CD8-positive, alpha-beta memory T cell (primary cell): ENCODE measurements around the gene GBA3. TPM values are rescaled to one million over a fixed set of nuclear protein-coding genes. Genes with fewer than 3 reads are reported as not detected.

Experiments
- CTCF ChIA-PET: fragments of 350-600 bp; sonication (Branson Sonifier 250); formaldehyde crosslinking; loops from one replicate; lab custom pipeline; 2021; ENCODE audit warnings: antibody characterized with exemption; lab: Charles Lee
- POLR2A ChIA-PET: fragments of 350-600 bp; sonication (Branson Sonifier 250); formaldehyde crosslinking; loops from one replicate; lab custom pipeline; 2021; ENCODE audit warnings: antibody characterized with exemption; lab: Charles Lee
- DNase-seq, 5 donors: peaks; one replicate each; pipeline versions ENCODE4 v3.0.0 to v3.0.0-alpha.2; 2020 to 2022; ENCODE audit warnings: mixed read lengths in 1 of 5
- H3K27ac ChIP-seq: one replicate; pipeline ENCODE4 v1.7.0; 2013; ENCODE audit warnings: low read depth, mild to moderate bottlenecking, low read length, moderate library complexity
- H3K27me3 ChIP-seq: 2 replicates; pipeline ENCODE4 v1.7.0; 2013; ENCODE audit warnings: low read length, mild to moderate bottlenecking; ENCODE audit not compliant: insufficient read depth, poor library complexity, severe bottlenecking
- H3K36me3 ChIP-seq: 2 replicates; pipeline ENCODE4 v1.7.0; 2013; ENCODE audit warnings: mild to moderate bottlenecking, low read length, moderate library complexity; ENCODE audit not compliant: insufficient read depth
- H3K4me1 ChIP-seq: 2 replicates; pipeline ENCODE4 v1.7.0; 2013; ENCODE audit warnings: mild to moderate bottlenecking, low read length, moderate library complexity; ENCODE audit not compliant: insufficient read depth
- H3K4me3 ChIP-seq: 2 replicates; pipeline ENCODE4 v1.7.0; 2013; ENCODE audit warnings: mild to moderate bottlenecking, low read length
- H3K9me3 ChIP-seq: 2 replicates; pipeline ENCODE4 v1.7.0; 2013; ENCODE audit warnings: mild to moderate bottlenecking, low read length
- H3K27ac Mint-ChIP-seq, 8 donors: one replicate each; pipeline ENCODE4 v1.8.0; 2020 to 2021; ENCODE audit warnings: mixed read lengths in 8 of 8, mild to moderate bottlenecking in 6 of 8, inconsistent platforms in 3 of 8, moderate library complexity in 3 of 8
- H3K27me3 Mint-ChIP-seq, 2 donors: one replicate each; pipeline ENCODE4 v1.8.0; 2020 to 2021; ENCODE audit warnings: mixed read lengths in 2 of 2, mild to moderate bottlenecking in 1 of 2, moderate library complexity in 1 of 2
- H3K36me3 Mint-ChIP-seq, 3 donors: one replicate each; pipeline ENCODE4 v1.8.0; 2020 to 2021; ENCODE audit warnings: mixed read lengths in 3 of 3, inconsistent platforms in 1 of 3, mild to moderate bottlenecking in 1 of 3
- H3K4me1 Mint-ChIP-seq, 3 donors: one replicate each; pipeline ENCODE4 v1.8.0; 2020 to 2021; ENCODE audit warnings: mixed read lengths in 3 of 3, inconsistent platforms in 1 of 3, mild to moderate bottlenecking in 1 of 3
- H3K4me3 Mint-ChIP-seq, 7 donors: one replicate each; pipeline ENCODE4 v1.8.0; 2020 to 2021; ENCODE audit warnings: mixed read lengths in 7 of 7, mild to moderate bottlenecking in 6 of 7, moderate library complexity in 4 of 7, inconsistent platforms in 2 of 7
- H3K9me3 Mint-ChIP-seq, 5 donors: one replicate each; pipeline ENCODE4 v1.8.0; 2020 to 2022; ENCODE audit warnings: mixed read lengths in 5 of 5, mild to moderate bottlenecking in 3 of 5, moderate library complexity in 2 of 5, inconsistent platforms in 1 of 5
- polyA plus RNA-seq: library from polyadenylated mRNA; unstranded; fragments of 300-500 nt; fragmentation: Illumina TruSeq; gene quantifications from one replicate; pipeline ENCODE4 v1.2.3, GENCODE V29; 2021
- total RNA-seq, 2 experiments: library from RNA; stranded (reverse); gene quantifications; one replicate each; pipeline ENCODE4 v1.2.3, GENCODE V29; 2021

GBA3 gene
- total and polyA plus RNA-seq, 3 experiments from 2014 or later, result not detected

- no peaks in the 10 kb centered on the region for H3K9me3 ChIP-seq
- POLR2A ChIA-PET, result no interaction called here
- DNase-seq, result no peak
- no peaks in the 10 kb centered on the region for H3K36me3 ChIP-seq
- Mint-ChIP-seq H3K36me3 (no peaks in the 10 kb centered on the region), H3K9me3 (peaks cover 6 to 30% (median 10%) of the 10 kb centered on the region in 5 donors), H3K4me1 (no peaks in the 10 kb centered on the region), H3K4me3 (no peak overlapping the region), H3K27ac (no peak overlapping the region), H3K27me3 (no peaks in the 10 kb centered on the region)
- H3K4me1 ChIP-seq, result no peaks in the 10 kb centered on the region
- no peaks in the 10 kb centered on the region for H3K27me3 ChIP-seq
- CTCF ChIA-PET, result no interaction called here
- H3K4me3 ChIP-seq, result no peak overlapping the region
- H3K27ac ChIP-seq, result no peak overlapping the region
Observed at GRCh38 chr4:22721204-22721603, 28.5 kb downstream of the GBA3 start.

GRCh38 chr4:22730021-22730420, 37.3 kb downstream of the GBA3 start:
- Histone ChIP-seq H3K4me1 (no peaks in the 10 kb centered on the region), H3K9me3 (no peaks in the 10 kb centered on the region), H3K27me3 (no peaks in the 10 kb centered on the region), H3K4me3 (no peak overlapping the region), H3K27ac (no peak overlapping the region), H3K36me3 (no peaks in the 10 kb centered on the region)
- peaks cover 0 to 6% of the 10 kb centered on the region in 2 donors for H3K27me3 Mint-ChIP-seq
- no peaks in the 10 kb centered on the region for H3K4me1 Mint-ChIP-seq
- no peak overlapping the region for H3K27ac Mint-ChIP-seq
- DNase-seq, result no peak
- peaks cover 4 to 28% (median 10%) of the 10 kb centered on the region in 5 donors for H3K9me3 Mint-ChIP-seq
- ChIA-PET CTCF (no interaction called here), POLR2A (no interaction called here)
- H3K36me3 Mint-ChIP-seq, result no peaks in the 10 kb centered on the region
- no peak overlapping the region for H3K4me3 Mint-ChIP-seq

DNA sequence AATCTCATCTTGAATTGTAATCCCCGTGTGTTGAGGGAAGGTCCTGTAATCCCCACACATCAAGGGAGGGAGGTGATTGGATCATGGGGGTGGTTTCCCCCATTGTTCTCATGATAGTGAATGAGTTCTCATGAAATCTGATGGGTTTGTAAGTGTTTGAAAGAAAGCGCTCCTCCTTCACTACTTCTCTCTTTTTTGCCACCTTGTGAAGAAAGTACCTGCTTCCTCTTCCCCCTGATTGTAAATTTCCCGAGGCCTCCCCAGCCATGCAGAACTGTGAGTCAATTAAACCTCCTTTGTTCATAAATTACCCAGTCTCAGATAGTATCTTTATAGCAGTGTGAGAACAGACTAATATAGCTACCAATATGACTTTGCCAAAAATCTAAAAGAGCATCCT, 41.1 kb downstream of the GBA3 start:
- Histone ChIP-seq H3K9me3 (no peaks in the 10 kb centered on the region), H3K36me3 (no peaks in the 10 kb centered on the region), H3K27ac (no peak overlapping the region), H3K27me3 (no peaks in the 10 kb centered on the region), H3K4me1 (no peaks in the 10 kb centered on the region), H3K4me3 (no peak overlapping the region)
- DNase-seq, result no peak
- Mint-ChIP-seq H3K4me1 (no peaks in the 10 kb centered on the region), H3K27ac (no peak overlapping the region), H3K36me3 (no peaks in the 10 kb centered on the region), H3K27me3 (peaks cover 0 to 3% of the 10 kb centered on the region in 2 donors), H3K4me3 (no peak overlapping the region), H3K9me3 (peaks cover 3 to 22% (median 8%) of the 10 kb centered on the region in 5 donors)
- CTCF ChIA-PET, result no interaction called here
- POLR2A ChIA-PET, result no interaction called here

GRCh38 chr4:22736912-22737311, 44.2 kb downstream of the GBA3 start:
- Mint-ChIP-seq H3K9me3 (peaks cover 2 to 16% (median 7%) of the 10 kb centered on the region in 5 donors), H3K4me3 (no peak overlapping the region), H3K27ac (no peak overlapping the region), H3K4me1 (no peaks in the 10 kb centered on the region), H3K36me3 (no peaks in the 10 kb centered on the region), H3K27me3 (peaks cover 0 to 3% of the 10 kb centered on the region in 2 donors)
- Histone ChIP-seq H3K27me3 (no peaks in the 10 kb centered on the region), H3K4me1 (no peaks in the 10 kb centered on the region), H3K9me3 (no peaks in the 10 kb centered on the region), H3K27ac (no peak overlapping the region), H3K4me3 (no peak overlapping the region), H3K36me3 (no peaks in the 10 kb centered on the region)
- CTCF ChIA-PET, result no interaction called here
- POLR2A ChIA-PET, result no interaction called here
- DNase-seq, result no peak

DNA sequence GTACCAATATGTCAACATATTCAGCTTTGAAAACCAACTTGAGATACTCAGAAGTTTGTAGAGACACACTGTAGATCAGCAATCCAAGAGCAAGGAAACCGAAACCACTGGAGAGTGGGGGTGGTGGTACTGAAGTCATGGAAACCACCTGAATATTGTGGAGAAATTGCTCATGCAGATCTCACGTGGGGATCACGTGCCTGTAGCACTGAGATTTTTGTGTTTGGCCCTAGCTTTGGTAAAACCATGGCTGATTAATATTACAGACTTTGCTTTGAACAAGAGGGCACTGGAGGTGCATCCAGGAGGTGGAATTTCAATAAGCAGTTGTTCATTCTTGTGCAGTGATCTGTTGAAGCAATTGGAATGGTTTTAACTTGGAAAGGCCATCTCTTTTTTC, 47.2 kb downstream of the GBA3 start:
- no peaks in the 10 kb centered on the region for H3K27me3 ChIP-seq
- POLR2A ChIA-PET, result no interaction called here
- H3K4me3 ChIP-seq, result no peak overlapping the region
- DNase-seq, result no peak
- no peaks in the 10 kb centered on the region for H3K36me3 ChIP-seq
- H3K27ac ChIP-seq, result no peak overlapping the region
- CTCF ChIA-PET, result no interaction called here
- Mint-ChIP-seq H3K9me3 (peaks cover 5 to 17% (median 10%) of the 10 kb centered on the region in 5 donors), H3K4me3 (no peak overlapping the region), H3K27ac (no peak overlapping the region), H3K36me3 (no peaks in the 10 kb centered on the region), H3K27me3 (no peaks in the 10 kb centered on the region), H3K4me1 (no peaks in the 10 kb centered on the region)
- no peaks in the 10 kb centered on the region for H3K9me3 ChIP-seq
- no peaks in the 10 kb centered on the region for H3K4me1 ChIP-seq

DNA sequence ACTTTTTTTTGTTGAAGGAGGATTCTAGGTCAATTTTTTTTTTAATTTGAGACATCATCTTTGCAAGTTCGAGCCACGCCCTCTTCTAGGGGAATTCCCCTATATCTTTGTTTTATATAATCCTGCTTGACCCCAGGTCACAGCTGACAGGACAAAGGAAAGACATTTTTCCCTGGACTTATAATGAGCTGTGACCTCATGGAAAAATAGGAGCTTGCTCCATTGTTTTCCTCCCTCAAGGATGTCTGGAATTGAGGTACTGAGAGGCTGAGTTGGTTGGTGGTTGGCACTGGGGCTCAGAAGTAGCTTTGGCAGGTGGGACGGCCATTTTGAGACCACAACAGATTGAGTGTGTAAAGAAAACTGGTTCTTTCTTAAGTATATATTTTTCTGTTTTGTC, 49.0 kb downstream of the GBA3 start:
- ChIA-PET CTCF (no interaction called here), POLR2A (no interaction called here)
- Histone ChIP-seq H3K36me3 (no peaks in the 10 kb centered on the region), H3K27ac (no peak overlapping the region), H3K9me3 (no peaks in the 10 kb centered on the region), H3K4me1 (no peaks in the 10 kb centered on the region), H3K4me3 (no peak overlapping the region), H3K27me3 (no peaks in the 10 kb centered on the region)
- Mint-ChIP-seq H3K4me1 (no peaks in the 10 kb centered on the region), H3K9me3 (peaks cover 3 to 17% (median 10%) of the 10 kb centered on the region in 5 donors), H3K36me3 (no peaks in the 10 kb centered on the region), H3K4me3 (no peak overlapping the region), H3K27me3 (no peaks in the 10 kb centered on the region), H3K27ac (no peak overlapping the region)
- no peak for DNase-seq

DNA sequence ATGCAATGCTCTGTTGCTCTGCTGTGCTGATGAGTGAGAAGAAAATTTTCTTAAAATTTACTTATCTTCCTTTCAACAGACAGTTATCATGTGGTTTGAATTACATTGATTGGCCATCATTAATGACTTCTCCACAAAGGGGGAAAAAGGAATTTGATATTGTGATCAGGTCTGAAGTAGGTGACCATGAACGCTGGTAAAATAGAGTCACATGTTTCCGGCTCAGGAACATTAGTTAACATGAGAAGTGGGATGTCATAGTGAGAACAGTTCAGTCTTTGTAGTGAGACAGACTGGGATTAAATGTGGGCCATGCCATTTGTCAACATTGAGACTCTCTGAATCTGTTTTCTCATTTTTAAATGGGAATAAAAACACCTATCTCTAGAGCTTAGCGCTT, 50.6 kb downstream of the GBA3 start:
- ChIA-PET POLR2A (no interaction called here), CTCF (no interaction called here)
- Mint-ChIP-seq H3K27ac (no peak overlapping the region), H3K9me3 (peaks cover 3 to 17% (median 12%) of the 10 kb centered on the region in 5 donors), H3K4me1 (no peaks in the 10 kb centered on the region), H3K36me3 (no peaks in the 10 kb centered on the region), H3K27me3 (no peaks in the 10 kb centered on the region), H3K4me3 (no peak overlapping the region)
- H3K4me3 ChIP-seq, result no peak overlapping the region
- H3K27me3 ChIP-seq, result no peaks in the 10 kb centered on the region
- H3K4me1 ChIP-seq, result no peaks in the 10 kb centered on the region
- H3K9me3 ChIP-seq, result no peaks in the 10 kb centered on the region
- DNase-seq, result no peak
- H3K27ac ChIP-seq, result no peak overlapping the region
- no peaks in the 10 kb centered on the region for H3K36me3 ChIP-seq

GRCh38 chr4:22744478-22745062, 51.8 kb downstream of the GBA3 start:
- Mint-ChIP-seq H3K4me1 (no peaks in the 10 kb centered on the region), H3K9me3 (peaks cover 3 to 19% (median 12%) of the 10 kb centered on the region in 5 donors), H3K4me3 (no peak overlapping the region), H3K27ac (no peak overlapping the region), H3K36me3 (no peaks in the 10 kb centered on the region), H3K27me3 (no peaks in the 10 kb centered on the region)
- DNase-seq, result no peak
- Histone ChIP-seq H3K9me3 (no peaks in the 10 kb centered on the region), H3K27me3 (no peaks in the 10 kb centered on the region), H3K36me3 (no peaks in the 10 kb centered on the region), H3K27ac (no peak overlapping the region), H3K4me3 (no peak overlapping the region), H3K4me1 (no peaks in the 10 kb centered on the region)
- ChIA-PET POLR2A (no interaction called here), CTCF (no interaction called here)
